SK-N-SH (cell line): ENCODE results near the gene COL4A3. TPM values are rescaled to one million over a fixed set of nuclear protein-coding genes. Genes with fewer than 3 reads are reported as not detected.

ENCODE experiments used
- CTCF ChIA-PET: fragments of 300-600, 350-600 bp; formaldehyde crosslinking; extraction: SDS; loops from one replicate; lab custom pipeline; 2021; lab: Yijun Ruan, JAX
- POLR2A ChIA-PET: fragments of 350-600 bp; sonication (Branson Sonifier 250); formaldehyde crosslinking; extraction: SDS; loops from one replicate; lab custom pipeline; 2020; ENCODE audit warnings: antibody characterized with exemption, inconsistent platforms; lab: Yijun Ruan, JAX
- DNase-seq: peaks from one replicate; pipeline ENCODE4 v3.0.0; 2012
- H2AFZ ChIP-seq: fragments of 200-600 bp; sonication (generic); 2 replicates; pipeline ENCODE4 v1.8.1; 2016; ENCODE audit warnings: antibody characterized with exemption, mild to moderate bottlenecking, low read depth
- H3F3A ChIP-seq: fragments of 200-600 bp; sonication (generic); replicated peaks from 2 replicates; pipeline ENCODE3; 2016; ENCODE audit warnings: antibody characterized with exemption, mild to moderate bottlenecking; ENCODE audit not compliant: insufficient read depth
- H3K27ac ChIP-seq, 2 experiments: fragments of 200-500 bp in 1 of 2; fragments of 200-600 bp in 1 of 2; sonication (Bioruptor generic) in 1 of 2; sonication (generic), shearing (Covaris generic) in 1 of 2; 2 replicates each; pipeline versions ENCODE4 v1.5.1 to v1.6.1; 2014 to 2016; ENCODE audit warnings: low read depth in 2 of 2, inconsistent platforms in 1 of 2, low read length in 1 of 2, mild to moderate bottlenecking in 1 of 2, mixed read lengths in 1 of 2
- H3K27me3 ChIP-seq: fragments of 200-600 bp; sonication (generic), shearing (Covaris generic); 2 replicates; pipeline ENCODE4 v1.6.1; 2016; ENCODE audit warnings: mixed run types; ENCODE audit not compliant: insufficient read depth
- H3K36me3 ChIP-seq, 2 experiments: fragments of 200-500 bp in 1 of 2; fragments of 200-600 bp in 1 of 2; sonication (Bioruptor generic) in 1 of 2; sonication (generic) in 1 of 2; replicated peaks in 1 of 2; 2 replicates each; pipeline versions ENCODE3 to v1.5.1; 2014 to 2016; ENCODE audit warnings: low read length in 1 of 2, mild to moderate bottlenecking in 1 of 2; ENCODE audit not compliant: insufficient read depth in 2 of 2, control insufficient read depth in 1 of 2
- H3K4me1 ChIP-seq, 2 experiments: fragments of 200-500 bp in 1 of 2; fragments of 200-600 bp in 1 of 2; sonication (Bioruptor generic) in 1 of 2; sonication (generic), shearing (Covaris generic) in 1 of 2; 2 replicates each; pipeline versions ENCODE4 v1.5.1 to v1.6.1; 2014 to 2016; ENCODE audit warnings: low read depth in 1 of 2, low read length in 1 of 2, mixed run types in 1 of 2; ENCODE audit not compliant: insufficient read depth in 2 of 2, control insufficient read depth in 1 of 2
- H3K4me2 ChIP-seq: fragments of 200-600 bp; sonication (generic), shearing (Covaris generic); 2 replicates; pipeline ENCODE4 v1.6.1; 2017; ENCODE audit warnings: mixed run types
- H3K4me3 ChIP-seq, 2 experiments: fragments of 200-500 bp in 1 of 2; fragments of 200-600 bp in 1 of 2; sonication (Bioruptor generic) in 1 of 2; sonication (generic), shearing (Covaris generic) in 1 of 2; 2 replicates each; pipeline versions ENCODE4 v1.5.1 to v1.8.1; 2014 to 2016; ENCODE audit warnings: low read depth in 2 of 2, inconsistent platforms in 1 of 2, low read length in 1 of 2, mild to moderate bottlenecking in 1 of 2, mixed read lengths in 1 of 2, moderate library complexity in 1 of 2
- H3K79me2 ChIP-seq: fragments of 200-600 bp; sonication (generic); 2 replicates; pipeline ENCODE4 v1.8.1; 2017; ENCODE audit warnings: mild to moderate bottlenecking; ENCODE audit not compliant: insufficient read depth
- H3K9ac ChIP-seq: fragments of 200-600 bp; sonication (generic); 2 replicates; pipeline ENCODE4 v1.6.1; 2017; ENCODE audit warnings: mixed run types
- H3K9me2 ChIP-seq: fragments of 200-600 bp; sonication (generic); 2 replicates; pipeline ENCODE4 v1.6.1; 2017; ENCODE audit warnings: mixed run types
- H3K9me3 ChIP-seq: fragments of 200-600 bp; sonication (generic); 2 replicates; pipeline ENCODE4 v1.6.1; 2017; ENCODE audit warnings: mixed run types, mild to moderate bottlenecking, moderate library complexity
- H4K20me1 ChIP-seq: fragments of 200-600 bp; sonication (generic); 2 replicates; pipeline ENCODE4 v1.6.1; 2017; ENCODE audit warnings: mild to moderate bottlenecking, mixed run types; ENCODE audit not compliant: insufficient read depth
- CTCF ChIP-seq: fragments of 200-600 bp; sonication (generic); IDR thresholded peaks from 2 replicates; pipeline ENCODE4 v1.6.1; 2017; ENCODE audit warnings: antibody characterized with exemption, mild to moderate bottlenecking, moderate library complexity
- ELF1 ChIP-seq: IDR thresholded peaks from 2 replicates; pipeline ENCODE4 v1.4.0; 2012
- EZH2phosphoT487 ChIP-seq: fragments of 200-600 bp; sonication (generic); IDR thresholded peaks from 2 replicates; pipeline ENCODE4 v1.6.1; 2017; ENCODE audit warnings: low read depth, mixed run types, mild to moderate bottlenecking, antibody characterized with exemption, moderate library complexity, borderline replicate concordance
- FOSL2 ChIP-seq: IDR thresholded peaks from 2 replicates; pipeline ENCODE4 v1.4.0; 2012; ENCODE audit warnings: low read depth, mild to moderate bottlenecking, moderate library complexity, borderline replicate concordance
- FOXJ3 ChIP-seq: sonication (generic); formaldehyde crosslinking; IDR thresholded peaks from 2 replicates; pipeline ENCODE4 v1.5.1; 2020; ENCODE audit warnings: mild to moderate bottlenecking, missing genetic modification reagents
- FOXM1 ChIP-seq: IDR thresholded peaks from 2 replicates; pipeline ENCODE4 v1.4.0; 2012; ENCODE audit warnings: low read depth, mild to moderate bottlenecking
- GABPA ChIP-seq: IDR thresholded peaks from 2 replicates; pipeline ENCODE4 v1.4.0; 2012; ENCODE audit warnings: low read depth, mild to moderate bottlenecking
- PBX3 ChIP-seq: IDR thresholded peaks from 2 replicates; pipeline ENCODE4; 2012
- REST ChIP-seq: IDR thresholded peaks from 2 replicates; pipeline ENCODE4 v1.6.1; 2012; ENCODE audit warnings: mild to moderate bottlenecking, low read depth, low read length, moderate library complexity
- RFX5 ChIP-seq: IDR thresholded peaks from 2 replicates; pipeline ENCODE4 v1.6.1; 2012; ENCODE audit warnings: mild to moderate bottlenecking, improper control_type of control experiment, low read length
- RXRA ChIP-seq: IDR thresholded peaks from 2 replicates; pipeline ENCODE4 v1.4.0; 2012; ENCODE audit warnings: low read depth, mild to moderate bottlenecking, borderline replicate concordance
- SIN3A ChIP-seq: IDR thresholded peaks from 2 replicates; pipeline ENCODE4 v1.6.1; 2012; ENCODE audit warnings: low read depth, mild to moderate bottlenecking, low read length, moderate library complexity, borderline replicate concordance
- USF2 ChIP-seq: fragments of 150-350 bp; IDR thresholded peaks from 2 replicates; pipeline ENCODE4 v1.6.1; 2017; ENCODE audit warnings: antibody characterized with exemption, low read length, low read depth, borderline replicate concordance
- YY1 ChIP-seq: IDR thresholded peaks from 2 replicates; pipeline ENCODE4 v1.4.0; 2012; ENCODE audit warnings: low read depth, mild to moderate bottlenecking
- WGBS: methylation state at CpG from one replicate; pipeline ENCODE4 v1.1.6; 2017; ENCODE audit warnings: low lambda C conversion rate; 5-methylcytosine and 5-hydroxymethylcytosine counted together
- polyA plus RNA-seq, 3 experiments: library from polyadenylated mRNA; depleted of rRNA; stranded (reverse); fragments of >200 nt; gene quantifications; 2 replicates each; pipeline ENCODE4 v1.2.3, GENCODE V29; 2012

Gene COL4A3
- polyA plus RNA-seq, 1 of the 3 experiments (the other 2 are of a cell fraction), result not detected

- H3K9me3 ChIP-seq, result no peaks in the 10 kb centered on the region
- no peak for DNase-seq
- 50% methylated on average over 10 of the region's 11 CpGs for WGBS
- ChIA-PET CTCF (no interaction called here), POLR2A (no interaction called here)
- no peaks in the 10 kb centered on the region for H3F3A ChIP-seq
- peak overlapping the region; percentile 12 for H3K4me2 ChIP-seq
- peaks cover 0 to 2% of the 10 kb centered on the region in 2 experiments; a peak in 2 of 4 replicates for H3K4me1 ChIP-seq
- no peaks in the 10 kb centered on the region for H3K79me2 ChIP-seq
- H3K27ac ChIP-seq, result no peak overlapping the region; a peak in 1 of 4 replicates
- H4K20me1 ChIP-seq, result no peaks in the 10 kb centered on the region
- H3K36me3 ChIP-seq, result no peaks in the 10 kb centered on the region
- 0 out of 2 replicates have a peak overlapping the region, but pooled peaks have one; percentile 5 for H2AFZ ChIP-seq
- no peaks in the 10 kb centered on the region for H3K27me3 ChIP-seq
- no peaks in the 10 kb centered on the region for H3K9me2 ChIP-seq
- no peak overlapping the region for H3K9ac ChIP-seq
- no peak overlapping the region for H3K4me3 ChIP-seq
- TF ChIP-seq PBX3 (no peak), FOSL2 (no peak), RFX5 (no peak), SIN3A (no peak), YY1 (no peak), FOXJ3 (CRISPR knock-in tag) (no peak)
These were observed 15.7 kb downstream of the COL4A3 start for GRCh38 chr2:227179988-227180685.

- WGBS, result 23% methylated on average over 3 of the region's 3 CpGs
- H3K4me2 ChIP-seq, result peak overlapping the region; percentile 12
- no peak for DNase-seq
- peaks cover 0 to 2% of the 10 kb centered on the region in 2 experiments; a peak in 2 of 4 replicates for H3K4me1 ChIP-seq
- H3K27ac ChIP-seq, result no peak overlapping the region; a peak in 1 of 4 replicates
- no peaks in the 10 kb centered on the region for H3F3A ChIP-seq
- no peak overlapping the region for H3K9ac ChIP-seq
- TF ChIP-seq ELF1, result no peak
- no peak for TF ChIP-seq USF2
- TF ChIP-seq REST, result no peak
- TF ChIP-seq GABPA, result no peak
- TF ChIP-seq FOXM1, result no peak
- no peak for TF ChIP-seq YY1
- TF ChIP-seq RXRA, result no peak
- no peak for TF ChIP-seq CTCF
- no peak for TF ChIP-seq EZH2phosphoT487
- no peaks in the 10 kb centered on the region for H3K79me2 ChIP-seq
- ChIA-PET CTCF (no interaction called here), POLR2A (no interaction called here)
- no peak overlapping the region for H3K4me3 ChIP-seq
- H3K27me3 ChIP-seq, result no peaks in the 10 kb centered on the region
- no peaks in the 10 kb centered on the region for H4K20me1 ChIP-seq
- no peaks in the 10 kb centered on the region for H3K36me3 ChIP-seq
- H3K9me3 ChIP-seq, result no peaks in the 10 kb centered on the region
- 0 out of 2 replicates have a peak overlapping the region, but pooled peaks have one; percentile 5 for H2AFZ ChIP-seq
- no peaks in the 10 kb centered on the region for H3K9me2 ChIP-seq
These were observed 16.3 kb downstream of the COL4A3 start for GRCh38 chr2:227180770-227181169.
